ENCODE measurements around the gene TSPEAR. TPM values are rescaled to one million over a fixed set of nuclear protein-coding genes. Genes with fewer than 3 reads are reported as not detected.
"Not testable (repeated sequence)": the region's sequence is repeated elsewhere in the genome, so short reads cannot be mapped to it uniquely, and the experiment has no call there.

The TSPEAR gene
- total and polyA plus RNA-seq, 4 donors = 0.24 to 0.66 (median 0.33) TPM; not detected in 1

- not testable (repeated sequence) for H3K27me3 ChIP-seq (ENCODE audit: control insufficient read depth, insufficient read depth, low read length); DNase-seq (ENCODE audit: low read depth in 4 of 6, low spot score in 6 of 6)
- 24% methylated on average over 19 of the region's 19 CpGs for WGBS (ENCODE audit: insufficient coverage)
Observed at GRCh38 chr21:44580231-44580821, 131.0 kb downstream of the TSPEAR start, which contains the start of gene KRTAP10-5. TSS of gene KRTAP10-5 (minus strand) at chr21:44580604. CDS start at chr21:44580578, 26 bp downstream.

GRCh38 chr21:44579833-44580144 lies 131.6 kb downstream of the TSPEAR start:
- Histone ChIP-seq H3K4me1 (ENCODE audit: control insufficient read depth, insufficient read depth, low read length) (peaks cover 3% of the 10 kb centered on the region), H3K27ac (ENCODE audit: low read depth, low read length) (no peak overlapping the region), H3K27me3 (ENCODE audit: control insufficient read depth, insufficient read depth, low read length) (no peaks in the 10 kb centered on the region), H3K36me3 (ENCODE audit: control insufficient read depth, insufficient read depth, low read length) (no peaks in the 10 kb centered on the region), H3K4me3 (ENCODE audit: low read depth, low read length) (no peak overlapping the region), H3K9me3 (ENCODE audit: control insufficient read depth, insufficient read depth, low read length) (peaks cover 4% of the 10 kb centered on the region)
- peak in 1 of 6 donors; percentile 17 for DNase-seq (ENCODE audit: low read depth in 4 of 6, low spot score in 6 of 6)
- WGBS (ENCODE audit: insufficient coverage) = 55% methylated on average over 7 of the region's 7 CpGs

More at GRCh38 chr21:44580231-44580821, 131.0 kb downstream of the TSPEAR start, which contains the start of gene KRTAP10-5:
- H3K4me1 ChIP-seq (ENCODE audit: control insufficient read depth, insufficient read depth, low read length); H3K9me3 ChIP-seq (ENCODE audit: control insufficient read depth, insufficient read depth, low read length); H3K4me3 ChIP-seq (ENCODE audit: low read depth, low read length); H3K27ac ChIP-seq (ENCODE audit: low read depth, low read length); H3K36me3 ChIP-seq (ENCODE audit: control insufficient read depth, insufficient read depth, low read length): not testable (repeated sequence)

- WGBS (ENCODE audit: insufficient coverage) = 69% methylated on average over 20 of the region's 22 CpGs
- peaks cover 4% of the 10 kb centered on the region for H3K4me1 ChIP-seq (ENCODE audit: control insufficient read depth, insufficient read depth, low read length)
- H3K4me3 ChIP-seq (ENCODE audit: low read depth, low read length) = no peak overlapping the region
- DNase-seq (ENCODE audit: low read depth in 4 of 6, low spot score in 6 of 6) = no peak
- no peaks in the 10 kb centered on the region for H3K36me3 ChIP-seq (ENCODE audit: control insufficient read depth, insufficient read depth, low read length)
- H3K27me3 ChIP-seq (ENCODE audit: control insufficient read depth, insufficient read depth, low read length) = no peaks in the 10 kb centered on the region
- H3K9me3 ChIP-seq (ENCODE audit: control insufficient read depth, insufficient read depth, low read length) = peaks cover 4% of the 10 kb centered on the region
- no peak overlapping the region for H3K27ac ChIP-seq (ENCODE audit: low read depth, low read length)
Observed at GRCh38 chr21:44579056-44579832, 132.1 kb downstream of the TSPEAR start.

- peaks cover 4% of the 10 kb centered on the region for H3K9me3 ChIP-seq (ENCODE audit: control insufficient read depth, insufficient read depth, low read length)
- no peak overlapping the region for H3K27ac ChIP-seq (ENCODE audit: low read depth, low read length)
- no peaks in the 10 kb centered on the region for H3K27me3 ChIP-seq (ENCODE audit: control insufficient read depth, insufficient read depth, low read length)
- DNase-seq (ENCODE audit: low read depth in 4 of 6, low spot score in 6 of 6) = no peak
- peaks cover 4% of the 10 kb centered on the region for H3K4me1 ChIP-seq (ENCODE audit: control insufficient read depth, insufficient read depth, low read length)
- WGBS (ENCODE audit: insufficient coverage) = 94% methylated on average over 16 of the region's 17 CpGs
- no peaks in the 10 kb centered on the region for H3K36me3 ChIP-seq (ENCODE audit: control insufficient read depth, insufficient read depth, low read length)
- no peak overlapping the region for H3K4me3 ChIP-seq (ENCODE audit: low read depth, low read length)
Observed at GRCh38 chr21:44578371-44579055, 132.9 kb downstream of the TSPEAR start.

- Histone ChIP-seq H3K4me1 (ENCODE audit: control insufficient read depth, insufficient read depth, low read length) (peaks cover 4% of the 10 kb centered on the region), H3K27ac (ENCODE audit: low read depth, low read length) (no peak overlapping the region), H3K9me3 (ENCODE audit: control insufficient read depth, insufficient read depth, low read length) (peaks cover 4% of the 10 kb centered on the region), H3K36me3 (ENCODE audit: control insufficient read depth, insufficient read depth, low read length) (no peaks in the 10 kb centered on the region), H3K27me3 (ENCODE audit: control insufficient read depth, insufficient read depth, low read length) (no peaks in the 10 kb centered on the region), H3K4me3 (ENCODE audit: low read depth, low read length) (no peak overlapping the region)
- DNase-seq (ENCODE audit: low read depth in 4 of 6, low spot score in 6 of 6) = no peak
- WGBS (ENCODE audit: insufficient coverage) = 98% methylated on average over 5 of the region's 10 CpGs
Observed at GRCh38 chr21:44576025-44576420, 135.3 kb downstream of the TSPEAR start.

- no peak for DNase-seq (ENCODE audit: low read depth in 4 of 6, low spot score in 6 of 6)
- peaks cover 4% of the 10 kb centered on the region for H3K9me3 ChIP-seq (ENCODE audit: control insufficient read depth, insufficient read depth, low read length)
- peaks cover 4% of the 10 kb centered on the region for H3K4me1 ChIP-seq (ENCODE audit: control insufficient read depth, insufficient read depth, low read length)
- no peaks in the 10 kb centered on the region for H3K36me3 ChIP-seq (ENCODE audit: control insufficient read depth, insufficient read depth, low read length)
- no peak overlapping the region for H3K4me3 ChIP-seq (ENCODE audit: low read depth, low read length)
- no peak overlapping the region for H3K27ac ChIP-seq (ENCODE audit: low read depth, low read length)
- H3K27me3 ChIP-seq (ENCODE audit: control insufficient read depth, insufficient read depth, low read length) = no peaks in the 10 kb centered on the region
- WGBS (ENCODE audit: insufficient coverage) = 86% methylated on average over 14 of the region's 20 CpGs
Observed at GRCh38 chr21:44575307-44576024, 135.9 kb downstream of the TSPEAR start.

- Histone ChIP-seq H3K9me3 (ENCODE audit: control insufficient read depth, insufficient read depth, low read length) (peaks cover 4% of the 10 kb centered on the region), H3K27me3 (ENCODE audit: control insufficient read depth, insufficient read depth, low read length) (no peaks in the 10 kb centered on the region), H3K4me1 (ENCODE audit: control insufficient read depth, insufficient read depth, low read length) (peaks cover 4% of the 10 kb centered on the region), H3K4me3 (ENCODE audit: low read depth, low read length) (no peak overlapping the region), H3K36me3 (ENCODE audit: control insufficient read depth, insufficient read depth, low read length) (no peaks in the 10 kb centered on the region), H3K27ac (ENCODE audit: low read depth, low read length) (no peak overlapping the region)
- 33% methylated on average over 21 of the region's 21 CpGs for WGBS (ENCODE audit: insufficient coverage)
- no peak for DNase-seq (ENCODE audit: low read depth in 4 of 6, low spot score in 6 of 6)
Observed at GRCh38 chr21:44574457-44575306, 136.7 kb downstream of the TSPEAR start.

GRCh38 chr21:44573630-44574456 lies 137.5 kb downstream of the TSPEAR start, which contains the start of gene KRTAP10-4:
TSS of gene KRTAP10-4 (plus strand) at chr21:44573729. CDS start at chr21:44573759, 30 bp downstream.
- H3K27ac ChIP-seq (ENCODE audit: low read depth, low read length) = not testable (repeated sequence)

More at GRCh38 chr21:44573630-44574456, 137.5 kb downstream of the TSPEAR start, which contains the start of gene KRTAP10-4:
- not testable (repeated sequence) for DNase-seq (ENCODE audit: low read depth in 4 of 6, low spot score in 6 of 6); H3K27me3 ChIP-seq (ENCODE audit: control insufficient read depth, insufficient read depth, low read length); H3K4me3 ChIP-seq (ENCODE audit: low read depth, low read length); H3K9me3 ChIP-seq (ENCODE audit: control insufficient read depth, insufficient read depth, low read length); H3K36me3 ChIP-seq (ENCODE audit: control insufficient read depth, insufficient read depth, low read length); H3K4me1 ChIP-seq (ENCODE audit: control insufficient read depth, insufficient read depth, low read length)
- WGBS (ENCODE audit: insufficient coverage) = 53% methylated on average over 13 of the region's 25 CpGs
